HUES64 (cell line): ENCODE results near the gene HLA-DRA.
A peak's percentile ranks its signal among the peaks of the same experiment; 100 is the strongest.

Source experiments
- H3K27ac ChIP-seq: 2 replicates; pipeline ENCODE4 v1.7.0; 2013; ENCODE audit warnings: low read depth, low read length, inconsistent platforms
- H3K27me3 ChIP-seq: 2 replicates; pipeline ENCODE4 v1.6.1; 2013; ENCODE audit warnings: mild to moderate bottlenecking, low read length; ENCODE audit not compliant: insufficient read depth
- H3K36me3 ChIP-seq: 2 replicates; pipeline ENCODE4 v1.6.1; 2013; ENCODE audit warnings: mild to moderate bottlenecking, low read length; ENCODE audit not compliant: insufficient read depth
- H3K4me1 ChIP-seq: 2 replicates; pipeline ENCODE4 v1.6.1; 2013; ENCODE audit warnings: mild to moderate bottlenecking, low read length, moderate library complexity; ENCODE audit not compliant: insufficient read depth
- H3K4me3 ChIP-seq: 2 replicates; pipeline ENCODE4 v1.5.1; 2013; ENCODE audit warnings: mild to moderate bottlenecking, low read length, moderate library complexity
- H3K9ac ChIP-seq: 2 replicates; pipeline ENCODE4 v1.6.1; 2013; ENCODE audit warnings: mild to moderate bottlenecking, low read depth, low read length
- H3K9me3 ChIP-seq: 2 replicates; pipeline ENCODE4 v1.6.1; 2013; ENCODE audit warnings: low read depth, low read length; ENCODE audit not compliant: insufficient read depth
- WGBS: fragments of 150-250, 120-280 bp; methylation state at CpG from one replicate; pipeline ENCODE4 v1.1.7; 2013; ENCODE audit warnings: missing lambda C conversion rate; 5-methylcytosine and 5-hydroxymethylcytosine counted together

Gene HLA-DRA

DNA sequence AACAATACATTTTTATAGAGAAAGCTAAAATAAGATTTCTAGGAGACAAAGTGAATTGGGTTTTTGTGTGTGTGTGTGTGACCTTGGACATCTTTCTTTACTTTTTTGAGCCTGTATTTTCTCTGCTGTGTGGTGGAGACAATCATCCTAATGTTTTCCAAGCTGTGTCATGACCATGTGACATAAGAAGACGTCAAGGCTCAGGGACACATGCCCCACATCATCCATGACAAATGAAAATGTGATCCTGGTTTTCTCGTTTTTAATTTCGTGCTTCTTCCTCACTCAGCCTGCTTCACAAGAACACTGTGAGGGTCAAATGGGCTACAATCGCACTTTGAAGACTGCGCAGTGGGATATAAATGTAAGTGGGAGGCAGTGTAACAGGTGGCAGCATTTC is 28.8 kb upstream of the HLA-DRA start:
- 69% methylated on average over 5 of the region's 5 CpGs for WGBS
- no peaks in the 10 kb centered on the region for H3K36me3 ChIP-seq
- H3K4me1 ChIP-seq, result peaks cover 5% of the 10 kb centered on the region; the same call in 1 of the 2 replicates
- H3K4me3 ChIP-seq, result no peak overlapping the region
- no peak overlapping the region for H3K9ac ChIP-seq
- H3K9me3 ChIP-seq, result no peaks in the 10 kb centered on the region
- H3K27me3 ChIP-seq, result peaks cover 14% of the 10 kb centered on the region
- H3K27ac ChIP-seq, result no peak overlapping the region

DNA sequence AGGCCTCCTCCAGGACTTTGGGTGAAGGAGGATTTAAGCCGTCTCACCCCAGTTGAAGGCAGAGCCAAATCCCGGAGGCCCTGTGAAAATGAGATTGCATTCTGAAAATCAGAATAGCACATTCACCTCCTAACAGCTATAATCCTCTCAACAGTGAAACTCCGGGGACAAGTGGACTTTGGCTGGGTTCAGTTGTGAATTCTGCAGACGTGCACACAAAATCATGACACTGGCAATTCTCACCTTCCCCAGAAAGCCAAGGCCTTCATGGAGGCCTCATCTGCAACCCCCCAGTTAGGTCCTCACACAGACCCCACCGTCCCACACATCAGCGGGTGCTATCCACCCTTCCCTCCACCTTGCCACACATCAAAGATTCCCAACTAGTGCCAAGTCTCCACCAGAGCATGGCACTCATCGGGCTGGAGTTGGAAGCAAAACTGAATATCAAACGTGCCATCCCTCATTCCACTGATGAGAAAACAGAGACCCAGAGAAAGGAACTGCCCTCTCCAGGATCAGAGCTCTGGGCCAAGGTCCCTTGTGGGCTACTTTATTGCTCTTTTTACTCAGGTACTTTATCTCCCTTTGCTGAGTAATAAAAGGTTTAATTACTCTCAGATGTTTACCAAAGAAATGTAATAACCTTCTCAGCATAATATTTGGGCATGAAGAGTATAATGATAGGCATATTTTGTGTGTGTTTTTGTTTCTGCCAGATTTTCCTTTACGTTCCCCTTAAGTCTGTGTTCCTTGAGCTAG is 27.9 kb upstream of the HLA-DRA start:
- H3K27me3 ChIP-seq, result peaks cover 14% of the 10 kb centered on the region
- WGBS, result 88% methylated on average over 9 of the region's 9 CpGs
- H3K4me1 ChIP-seq, result peaks cover 5% of the 10 kb centered on the region; the same call in 1 of the 2 replicates

DNA sequence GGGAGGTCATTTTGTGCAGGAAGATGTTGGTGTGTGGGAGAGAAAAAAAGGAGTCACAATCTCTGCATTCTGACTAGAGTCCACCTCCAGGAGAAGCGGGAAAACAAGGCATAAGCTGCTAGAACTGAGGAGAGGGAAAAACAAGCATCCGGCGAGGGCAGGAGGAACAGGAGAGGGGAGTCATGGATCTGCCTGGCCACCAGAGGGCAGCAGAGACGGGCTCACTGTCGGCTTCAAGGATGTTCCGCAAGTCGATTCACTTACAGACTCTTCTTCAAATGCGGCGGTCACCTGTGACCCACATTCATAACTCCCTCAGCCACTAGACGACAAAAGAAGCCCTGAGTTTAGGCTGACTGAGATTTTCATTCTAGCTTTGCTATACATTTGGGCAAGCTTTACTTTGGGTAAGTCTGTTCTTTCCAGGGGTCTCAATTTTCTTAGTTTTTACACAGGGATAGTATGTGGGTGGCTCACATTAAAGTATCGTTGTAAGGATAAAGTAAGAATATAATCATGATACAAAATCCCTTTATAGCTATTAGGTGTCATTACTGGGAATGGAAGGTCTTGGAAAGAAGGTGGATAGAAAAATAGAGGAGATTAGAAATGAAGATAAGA is 26.1 kb upstream of the HLA-DRA start:
- Histone ChIP-seq H3K27ac (no peak overlapping the region), H3K9ac (no peak overlapping the region), H3K36me3 (no peaks in the 10 kb centered on the region), H3K27me3 (peaks cover 14% of the 10 kb centered on the region), H3K4me3 (no peak overlapping the region), H3K4me1 (no peaks in the 10 kb centered on the region), H3K9me3 (no peaks in the 10 kb centered on the region)
- 11% methylated on average over 10 of the region's 11 CpGs for WGBS

More for the DNA sequence above, 27.9 kb upstream of the HLA-DRA start:
- no peak overlapping the region for H3K9ac ChIP-seq
- H3K4me3 ChIP-seq, result no peak overlapping the region
- no peaks in the 10 kb centered on the region for H3K9me3 ChIP-seq
- H3K36me3 ChIP-seq, result no peaks in the 10 kb centered on the region
- no peak overlapping the region for H3K27ac ChIP-seq

DNA sequence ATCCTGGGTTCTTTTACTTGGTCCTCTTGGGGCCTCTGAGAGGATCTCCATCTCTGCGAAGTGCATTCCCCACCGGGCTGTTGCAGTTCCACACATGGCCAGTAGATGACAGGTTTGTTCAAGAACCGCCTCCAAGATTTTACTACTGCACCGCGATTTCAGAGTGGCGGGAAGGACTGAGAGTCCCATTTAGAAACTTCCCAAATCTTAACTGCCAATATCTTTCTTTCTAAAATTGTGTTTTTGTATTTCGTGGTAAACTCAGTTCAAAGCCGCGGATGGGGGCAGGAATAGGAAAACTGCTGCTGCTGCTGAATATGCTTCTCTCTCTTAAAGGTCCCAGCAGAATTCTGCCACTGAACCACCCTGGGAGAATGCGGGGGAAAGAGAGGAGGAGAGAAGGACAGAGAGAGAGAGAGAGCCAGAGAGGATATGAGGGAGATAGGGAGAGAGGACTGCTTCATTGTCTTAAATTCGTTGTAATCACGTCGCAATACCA is 24.1 kb upstream of the HLA-DRA start:
- WGBS, result 18% methylated on average over 13 of the region's 13 CpGs
- peaks cover 14% of the 10 kb centered on the region for H3K27me3 ChIP-seq
- no peaks in the 10 kb centered on the region for H3K4me1 ChIP-seq
- H3K4me3 ChIP-seq, result peak overlapping the region; percentile 39
- H3K9ac ChIP-seq, result no peak overlapping the region
- no peaks in the 10 kb centered on the region for H3K36me3 ChIP-seq
- H3K9me3 ChIP-seq, result no peaks in the 10 kb centered on the region
- no peak overlapping the region for H3K27ac ChIP-seq

DNA sequence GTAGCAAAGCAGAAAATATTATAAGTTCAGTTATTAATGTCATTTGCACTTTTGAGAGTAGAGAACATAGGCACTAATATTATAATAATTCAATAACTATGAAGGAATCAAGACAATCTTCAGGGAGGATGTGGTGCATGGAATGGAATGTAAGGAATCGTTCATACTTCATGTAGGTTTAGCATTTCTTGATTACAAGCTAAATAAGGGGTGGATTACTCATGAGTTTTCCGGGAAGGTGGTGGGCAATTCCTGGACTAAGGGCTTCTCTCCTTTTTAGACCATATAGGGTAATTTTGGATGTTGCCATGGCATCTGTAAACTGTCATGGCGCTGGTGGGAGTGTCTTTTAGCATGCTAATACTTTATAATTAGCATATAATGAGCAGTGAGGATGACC is 23.7 kb upstream of the HLA-DRA start:
- Histone ChIP-seq H3K36me3 (no peaks in the 10 kb centered on the region), H3K9me3 (no peaks in the 10 kb centered on the region), H3K27ac (no peak overlapping the region), H3K4me1 (no peaks in the 10 kb centered on the region), H3K9ac (no peak overlapping the region), H3K27me3 (peaks cover 14% of the 10 kb centered on the region), H3K4me3 (no peak overlapping the region)
- 86% methylated on average over 2 of the region's 3 CpGs for WGBS

DNA sequence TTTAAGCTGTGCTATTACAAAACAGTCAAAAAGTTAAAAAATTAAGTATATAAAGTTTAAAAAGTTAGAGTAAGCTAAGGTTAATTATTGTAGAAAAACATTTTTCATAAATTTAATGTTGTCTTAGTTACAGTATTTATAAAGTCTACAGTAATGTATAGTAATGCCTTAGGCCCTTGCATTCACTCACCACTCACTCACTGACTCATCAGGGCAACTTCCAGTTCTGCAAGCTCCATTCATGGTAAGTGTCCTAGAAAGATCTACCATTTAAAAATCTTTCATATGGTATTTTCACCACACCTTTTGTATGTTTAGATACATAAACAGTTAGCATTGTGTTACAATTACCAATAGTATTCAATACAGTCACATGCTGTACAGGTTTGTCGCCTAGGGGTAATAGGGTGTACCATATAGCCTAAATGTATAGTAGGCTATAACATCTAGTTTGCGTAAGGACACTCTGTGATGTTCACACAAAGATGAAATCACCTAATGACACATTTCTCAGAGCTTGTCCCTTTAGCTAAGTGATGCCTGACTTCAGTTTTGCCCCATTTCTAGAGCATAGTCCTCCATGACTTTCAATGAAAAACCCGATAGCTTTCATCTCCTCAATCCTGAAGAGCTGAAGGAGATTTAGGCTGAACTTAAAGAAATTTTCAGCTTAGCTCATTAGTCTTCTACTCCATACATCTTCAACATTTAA is 14.9 kb upstream of the HLA-DRA start:
- peaks cover 4% of the 10 kb centered on the region for H3K9me3 ChIP-seq
- no peak overlapping the region for H3K27ac ChIP-seq
- no peak overlapping the region for H3K4me3 ChIP-seq
- H3K4me1 ChIP-seq, result no peaks in the 10 kb centered on the region
- no peaks in the 10 kb centered on the region for H3K36me3 ChIP-seq
- H3K27me3 ChIP-seq, result no peaks in the 10 kb centered on the region; the same call in 1 of the 2 replicates
- 94% methylated on average over 2 of the region's 3 CpGs for WGBS
- H3K9ac ChIP-seq, result no peak overlapping the region

DNA sequence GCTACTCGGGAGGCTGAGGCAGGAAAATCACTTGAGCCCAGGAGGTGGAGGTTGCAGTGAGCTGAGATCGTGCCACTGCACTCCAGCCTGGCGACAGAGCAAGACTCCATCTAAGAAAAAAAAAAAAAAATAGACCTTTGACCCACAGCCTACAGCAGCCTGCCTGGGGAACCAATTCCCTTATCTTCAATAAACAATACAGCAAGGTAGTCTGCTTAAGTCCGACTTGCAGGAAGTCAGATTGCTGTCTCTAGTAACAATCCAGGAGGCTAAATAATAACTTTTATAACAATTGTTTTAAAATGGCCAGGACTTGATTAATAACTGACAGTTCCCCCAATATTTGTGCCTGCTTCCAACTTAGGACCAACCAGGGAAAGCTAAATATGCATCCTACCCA is 13.3 kb upstream of the HLA-DRA start:
- no peak overlapping the region for H3K27ac ChIP-seq
- 76% methylated on average over 4 of the region's 4 CpGs for WGBS
- no peaks in the 10 kb centered on the region; the same call in 1 of the 2 replicates for H3K27me3 ChIP-seq
- no peaks in the 10 kb centered on the region for H3K4me1 ChIP-seq
- H3K9me3 ChIP-seq, result peaks cover 4% of the 10 kb centered on the region
- no peak overlapping the region for H3K9ac ChIP-seq
- H3K4me3 ChIP-seq, result no peak overlapping the region
- no peaks in the 10 kb centered on the region for H3K36me3 ChIP-seq

DNA sequence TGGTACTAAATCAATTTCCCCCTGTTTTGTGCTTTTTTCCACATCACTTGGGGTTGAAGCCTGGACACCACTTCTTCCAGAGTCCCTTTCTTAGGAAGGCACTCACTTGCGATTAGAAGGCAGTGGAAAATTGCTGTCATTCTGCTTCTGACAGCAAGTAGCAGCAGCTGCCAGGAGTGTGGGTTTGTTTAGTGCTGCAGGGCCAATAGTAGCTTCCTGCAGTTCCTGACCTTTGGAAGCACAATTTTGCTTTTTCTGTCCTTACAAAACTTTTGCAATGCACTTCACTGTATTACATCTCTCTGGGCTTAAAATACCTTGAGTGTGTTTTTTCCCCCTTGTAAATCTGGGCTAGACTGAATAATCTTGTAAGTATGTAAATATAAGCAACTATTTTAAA is 12.5 kb upstream of the HLA-DRA start:
- WGBS, result 93% methylated on average over 1 of the region's 1 CpG
- no peak overlapping the region for H3K4me3 ChIP-seq
- H3K4me1 ChIP-seq, result no peaks in the 10 kb centered on the region
- H3K9me3 ChIP-seq, result peaks cover 4% of the 10 kb centered on the region
- H3K27me3 ChIP-seq, result no peaks in the 10 kb centered on the region; the same call in 1 of the 2 replicates
- no peak overlapping the region for H3K27ac ChIP-seq
- no peak overlapping the region for H3K9ac ChIP-seq
- H3K36me3 ChIP-seq, result no peaks in the 10 kb centered on the region

DNA sequence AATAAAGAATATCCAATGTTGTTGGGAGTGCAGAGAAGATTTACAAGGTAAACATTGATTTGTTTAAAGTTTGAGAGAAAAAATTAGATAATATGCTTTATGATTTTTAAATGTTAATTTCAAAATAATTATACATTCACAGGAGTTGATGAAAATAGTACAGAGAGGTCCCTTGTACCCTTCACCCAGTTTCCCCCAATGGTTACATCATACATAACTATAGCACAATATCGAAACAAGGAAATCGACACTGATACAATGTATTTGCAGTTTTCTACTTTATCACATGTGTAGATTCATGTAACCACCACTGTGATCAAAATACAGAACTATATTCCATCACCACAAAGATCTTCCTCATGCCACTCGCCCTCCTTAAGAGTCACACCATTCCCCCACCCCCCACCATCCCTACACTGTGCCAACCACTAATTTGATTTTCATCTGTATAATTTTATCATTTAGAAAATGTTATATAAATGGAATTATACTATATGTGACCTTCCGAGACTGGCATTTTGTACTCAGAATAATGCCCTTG is 11.7 kb upstream of the HLA-DRA start:
- Histone ChIP-seq H3K36me3 (no peaks in the 10 kb centered on the region), H3K27me3 (no peaks in the 10 kb centered on the region), H3K4me1 (no peaks in the 10 kb centered on the region), H3K9ac (no peak overlapping the region), H3K27ac (no peak overlapping the region), H3K4me3 (no peak overlapping the region), H3K9me3 (peaks cover 4% of the 10 kb centered on the region)
- 86% methylated on average over 4 of the region's 4 CpGs for WGBS

DNA sequence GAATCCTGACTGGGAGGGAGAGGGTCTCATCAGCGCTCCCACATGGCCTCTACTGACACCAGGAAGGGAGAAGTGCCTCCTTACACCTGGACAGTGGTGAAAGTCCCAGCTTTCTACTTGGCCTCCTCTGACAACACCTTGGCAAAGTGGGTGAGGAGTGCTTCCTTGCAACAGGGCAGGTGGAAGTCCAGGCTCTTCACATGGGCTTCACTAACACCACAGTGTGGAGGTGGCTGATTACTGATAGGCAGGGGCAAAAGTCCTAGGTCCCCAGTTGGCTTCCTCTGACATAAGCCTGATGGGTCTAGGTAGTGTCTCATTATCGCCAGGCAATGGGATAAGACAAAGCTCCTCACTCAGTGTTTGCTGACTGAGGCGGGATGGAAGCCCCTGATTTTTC is 9.5 kb upstream of the HLA-DRA start:
- no peaks in the 10 kb centered on the region for H3K36me3 ChIP-seq
- H3K9me3 ChIP-seq, result no peaks in the 10 kb centered on the region; the same call in none of the 2 replicates
- H3K4me3 ChIP-seq, result no peak overlapping the region
- no peak overlapping the region for H3K9ac ChIP-seq
- H3K4me1 ChIP-seq, result no peaks in the 10 kb centered on the region
- no peak overlapping the region for H3K27ac ChIP-seq
- 72% methylated on average over 3 of the region's 3 CpGs for WGBS
- no peaks in the 10 kb centered on the region for H3K27me3 ChIP-seq

DNA sequence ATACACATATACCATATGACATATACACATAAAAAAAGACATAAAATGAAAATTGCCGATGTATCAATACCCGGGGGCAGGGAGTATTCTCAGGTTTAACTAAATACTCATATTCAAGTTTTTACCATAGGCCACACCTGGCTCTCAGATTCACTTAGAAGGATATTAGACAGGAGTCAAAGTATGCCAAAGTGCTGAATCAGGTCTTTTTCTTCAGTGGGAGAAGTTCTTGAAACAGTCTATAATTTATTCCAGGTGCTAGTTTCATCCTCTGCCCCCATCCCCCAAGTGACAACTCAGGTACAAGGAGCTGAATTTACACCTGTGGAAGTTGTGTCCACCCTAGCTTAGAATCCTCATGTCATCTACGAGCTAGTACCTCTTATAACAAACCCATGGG is 8.5 kb upstream of the HLA-DRA start:
- Histone ChIP-seq H3K4me1 (no peaks in the 10 kb centered on the region), H3K36me3 (no peaks in the 10 kb centered on the region), H3K27ac (no peak overlapping the region), H3K9me3 (no peaks in the 10 kb centered on the region; the same call in 1 of the 2 replicates), H3K4me3 (no peak overlapping the region), H3K27me3 (no peaks in the 10 kb centered on the region), H3K9ac (no peak overlapping the region)
- 85% methylated on average over 3 of the region's 3 CpGs for WGBS
